ENCODE results near the gene CFAP68.

The CFAP68 gene

DNA sequence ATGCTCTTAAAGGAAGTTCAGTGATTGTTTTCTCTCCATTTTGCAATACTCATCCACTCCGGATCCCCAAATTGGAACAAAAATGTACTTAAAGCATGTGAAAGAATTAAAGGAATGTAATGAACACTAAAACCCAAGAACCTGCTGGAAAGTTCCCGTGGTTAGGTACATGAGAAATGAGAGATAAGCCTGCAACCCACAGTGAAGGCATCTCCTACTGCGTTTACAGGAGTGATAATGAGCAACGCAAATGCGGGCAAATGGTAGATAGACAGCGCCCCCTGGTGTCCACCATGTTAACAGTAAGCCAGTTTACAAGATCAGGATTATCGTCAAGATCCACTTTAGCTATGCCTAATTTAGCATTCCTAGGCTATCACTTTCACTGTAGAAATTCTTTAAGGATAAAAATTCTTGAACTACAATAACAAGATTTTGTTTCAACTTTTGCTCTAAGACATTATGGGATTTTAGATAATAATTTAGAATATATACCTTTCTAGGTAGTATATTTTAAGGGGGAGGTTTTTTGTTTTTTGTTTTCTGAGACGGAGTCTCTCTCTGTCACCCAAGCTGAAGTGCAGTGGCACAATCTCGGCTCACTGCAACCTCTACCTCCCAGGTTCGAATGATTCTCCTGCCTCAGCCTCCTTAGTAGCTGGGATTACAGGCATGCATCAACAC, 37.8 kb upstream of the CFAP68 start:
- H3K4me1 ChIP-seq (ENCODE audit: control insufficient read depth, insufficient read depth, low read length): peaks cover 15% of the 10 kb centered on the region

DNA sequence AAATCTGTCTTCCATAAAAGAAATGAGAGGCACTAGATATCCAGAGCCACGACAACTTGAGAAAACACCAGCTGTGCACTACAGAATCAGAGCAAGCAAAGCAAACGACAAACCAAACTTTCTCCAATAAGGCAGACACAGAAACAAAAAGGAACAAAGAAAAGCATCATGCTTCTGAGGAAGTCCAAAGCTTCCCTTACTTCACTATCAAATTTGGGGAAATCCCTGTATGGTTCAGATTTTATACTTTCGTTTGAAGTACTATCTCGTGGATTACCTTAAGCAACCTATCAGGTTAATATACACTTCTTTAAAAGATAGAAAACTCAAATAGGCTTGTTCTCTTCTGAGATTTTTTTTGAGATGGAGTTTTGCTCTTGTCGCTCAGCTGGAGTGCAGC, 35.7 kb upstream of the CFAP68 start:
- no peaks in the 10 kb centered on the region for H3K27me3 ChIP-seq (ENCODE audit: control insufficient read depth, insufficient read depth, low read length, poor library complexity, severe bottlenecking)
- H3K4me3 ChIP-seq (ENCODE audit: insufficient read depth, low read depth, low read length): no peak overlapping the region
- WGBS, 2 experiments: 92 to 94% methylated on average over 4 to 5 of the region's 5 CpGs
- H3K4me1 ChIP-seq (ENCODE audit: control insufficient read depth, insufficient read depth, low read length): peaks cover 23% of the 10 kb centered on the region
- H3K36me3 ChIP-seq (ENCODE audit: control insufficient read depth, insufficient read depth, low read length): no peaks in the 10 kb centered on the region
- no peaks in the 10 kb centered on the region for H3K9me3 ChIP-seq (ENCODE audit: control insufficient read depth, low read length)
- H3K27ac ChIP-seq (ENCODE audit: insufficient read depth, low read depth, low read length, poor library complexity, severe bottlenecking): no peak overlapping the region

More for the DNA sequence above, 37.8 kb upstream of the CFAP68 start:
- Histone ChIP-seq H3K36me3 (ENCODE audit: control insufficient read depth, insufficient read depth, low read length) (no peaks in the 10 kb centered on the region), H3K4me3 (ENCODE audit: insufficient read depth, low read depth, low read length) (no peak overlapping the region), H3K9me3 (ENCODE audit: control insufficient read depth, low read length) (no peaks in the 10 kb centered on the region), H3K27ac (ENCODE audit: insufficient read depth, low read depth, low read length, poor library complexity, severe bottlenecking) (no peak overlapping the region), H3K27me3 (ENCODE audit: control insufficient read depth, insufficient read depth, low read length, poor library complexity, severe bottlenecking) (no peaks in the 10 kb centered on the region)
- 28 to 36% methylated on average over 9 to 10 of the region's 10 CpGs for WGBS, 2 experiments

DNA sequence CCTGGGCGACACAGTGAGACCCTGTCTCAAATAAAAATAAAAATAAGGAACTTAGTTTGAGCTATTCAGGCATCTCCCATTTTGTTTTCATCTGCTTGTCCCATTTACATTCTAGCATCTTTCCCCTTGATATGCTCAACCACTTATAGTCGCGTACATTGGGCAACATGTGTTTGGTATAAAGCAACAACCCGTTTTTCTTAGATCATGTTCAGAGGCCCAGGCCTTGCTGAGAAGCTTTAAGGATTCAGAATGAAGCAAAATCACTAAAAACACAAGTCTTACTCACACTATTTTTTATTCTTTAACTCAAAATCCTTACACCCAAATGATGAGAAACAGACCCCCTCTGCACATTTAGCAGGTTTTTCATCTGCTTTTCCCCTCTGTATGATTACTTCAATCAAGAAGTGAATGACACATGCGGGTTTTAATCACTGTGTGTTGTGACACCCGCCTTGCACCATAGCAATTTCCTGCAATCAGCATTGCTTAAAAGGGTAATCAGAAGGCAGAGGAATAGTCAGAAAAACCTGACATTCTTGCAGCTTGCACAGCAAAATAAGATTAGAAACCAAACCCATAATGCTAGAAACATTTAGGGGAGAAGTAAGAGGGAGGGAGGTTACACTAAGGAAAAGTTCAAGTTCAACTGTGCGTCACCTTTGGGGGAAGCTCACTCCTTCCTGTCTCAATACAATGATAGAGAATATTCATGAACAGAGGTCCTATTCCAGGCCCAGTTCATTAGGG, 33.9 kb upstream of the CFAP68 start:
- no peaks in the 10 kb centered on the region for H3K9me3 ChIP-seq (ENCODE audit: control insufficient read depth, low read length)
- H3K4me1 ChIP-seq (ENCODE audit: control insufficient read depth, insufficient read depth, low read length): peaks cover 15% of the 10 kb centered on the region
- 96 to 98% methylated on average over 7 of the region's 7 CpGs for WGBS, 2 experiments
- H3K27me3 ChIP-seq (ENCODE audit: control insufficient read depth, insufficient read depth, low read length, poor library complexity, severe bottlenecking): no peaks in the 10 kb centered on the region
- no peaks in the 10 kb centered on the region for H3K36me3 ChIP-seq (ENCODE audit: control insufficient read depth, insufficient read depth, low read length)
- H3K4me3 ChIP-seq (ENCODE audit: insufficient read depth, low read depth, low read length): no peak overlapping the region
- no peak overlapping the region for H3K27ac ChIP-seq (ENCODE audit: insufficient read depth, low read depth, low read length, poor library complexity, severe bottlenecking)

DNA sequence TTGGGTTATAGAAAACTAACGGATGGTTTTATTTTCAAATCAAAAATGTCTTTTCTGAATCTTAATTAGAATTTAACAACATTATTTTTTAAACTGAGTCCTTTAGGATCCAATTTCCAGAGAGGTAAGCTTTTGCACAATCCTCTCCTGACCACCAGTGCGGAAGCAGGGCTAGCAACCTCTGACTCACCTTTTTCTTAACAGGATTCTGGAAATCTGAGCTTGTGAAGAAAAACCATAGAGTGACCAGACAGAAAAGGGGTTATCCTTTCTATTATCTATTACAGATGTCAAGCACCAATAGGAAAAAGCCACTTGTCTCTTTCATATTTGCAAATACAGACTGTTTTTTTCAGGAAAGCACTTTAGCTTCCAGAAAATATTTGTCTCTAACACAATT, 33.3 kb upstream of the CFAP68 start:
- no peaks in the 10 kb centered on the region for H3K36me3 ChIP-seq (ENCODE audit: control insufficient read depth, insufficient read depth, low read length)
- no peak overlapping the region for H3K27ac ChIP-seq (ENCODE audit: insufficient read depth, low read depth, low read length, poor library complexity, severe bottlenecking)
- H3K9me3 ChIP-seq (ENCODE audit: control insufficient read depth, low read length): no peaks in the 10 kb centered on the region
- H3K4me1 ChIP-seq (ENCODE audit: control insufficient read depth, insufficient read depth, low read length): peaks cover 10% of the 10 kb centered on the region
- H3K4me3 ChIP-seq (ENCODE audit: insufficient read depth, low read depth, low read length): no peak overlapping the region
- no peaks in the 10 kb centered on the region for H3K27me3 ChIP-seq (ENCODE audit: control insufficient read depth, insufficient read depth, low read length, poor library complexity, severe bottlenecking)
- WGBS, 2 experiments: 94 to 100% methylated on average over 1 of the region's 2 CpGs

DNA sequence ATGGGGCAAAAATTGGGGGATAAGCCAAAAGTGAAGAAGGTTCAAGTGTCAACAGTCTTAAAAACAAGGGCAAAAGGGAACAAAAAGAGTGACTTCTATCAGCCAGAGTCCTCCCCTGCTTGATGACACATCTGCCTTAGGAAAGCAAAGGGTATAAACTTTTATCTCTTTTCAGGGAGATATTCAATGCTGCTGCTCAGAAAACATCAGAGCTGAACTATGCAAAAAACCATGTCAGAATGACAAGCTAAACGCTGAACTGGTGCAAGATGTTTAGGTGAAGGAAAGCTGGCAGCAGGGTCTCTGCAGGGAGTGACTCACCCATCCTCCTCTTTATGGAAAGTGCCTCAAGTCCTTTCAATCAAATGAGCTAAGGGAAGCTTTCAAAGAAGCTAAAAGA, 32.7 kb upstream of the CFAP68 start:
- no peak overlapping the region for H3K4me3 ChIP-seq (ENCODE audit: insufficient read depth, low read depth, low read length)
- no peak overlapping the region for H3K27ac ChIP-seq (ENCODE audit: insufficient read depth, low read depth, low read length, poor library complexity, severe bottlenecking)
- WGBS, 2 experiments: 22 to 26% methylated on average over 1 of the region's 1 CpG

DNA sequence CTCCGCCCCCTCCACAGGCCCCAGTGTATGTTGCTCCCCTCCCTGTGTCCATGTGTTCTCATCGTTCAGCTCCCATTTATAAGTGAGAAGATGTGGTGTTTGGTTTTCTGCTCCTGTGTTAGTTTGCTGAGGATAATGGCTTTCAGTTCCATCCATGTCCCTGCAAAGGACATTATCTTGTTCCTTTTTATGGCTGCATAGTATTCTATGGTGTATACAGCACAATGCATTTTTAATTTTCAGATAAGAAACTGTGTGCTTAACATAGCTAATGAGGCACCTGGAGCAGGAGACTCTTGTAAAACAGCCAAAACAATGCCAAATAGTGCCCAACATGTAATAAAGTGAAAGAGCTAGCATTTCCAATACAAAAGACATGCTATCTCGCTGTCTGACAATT, 29.7 kb upstream of the CFAP68 start:
- Histone ChIP-seq H3K27me3 (ENCODE audit: control insufficient read depth, insufficient read depth, low read length, poor library complexity, severe bottlenecking) (no peaks in the 10 kb centered on the region), H3K4me3 (ENCODE audit: insufficient read depth, low read depth, low read length) (no peak overlapping the region), H3K27ac (ENCODE audit: insufficient read depth, low read depth, low read length, poor library complexity, severe bottlenecking) (no peak overlapping the region), H3K9me3 (ENCODE audit: control insufficient read depth, low read length) (no peaks in the 10 kb centered on the region), H3K36me3 (ENCODE audit: control insufficient read depth, insufficient read depth, low read length) (peaks cover 4% of the 10 kb centered on the region), H3K4me1 (ENCODE audit: control insufficient read depth, insufficient read depth, low read length) (peaks cover 10% of the 10 kb centered on the region)
- WGBS, 2 experiments: 89% methylated on average over 1 to 3 of the region's 3 CpGs

More for the DNA sequence above, 32.7 kb upstream of the CFAP68 start:
- H3K9me3 ChIP-seq (ENCODE audit: control insufficient read depth, low read length): no peaks in the 10 kb centered on the region
- no peaks in the 10 kb centered on the region for H3K27me3 ChIP-seq (ENCODE audit: control insufficient read depth, insufficient read depth, low read length, poor library complexity, severe bottlenecking)
- no peaks in the 10 kb centered on the region for H3K36me3 ChIP-seq (ENCODE audit: control insufficient read depth, insufficient read depth, low read length)
- H3K4me1 ChIP-seq (ENCODE audit: control insufficient read depth, insufficient read depth, low read length): peaks cover 10% of the 10 kb centered on the region

DNA sequence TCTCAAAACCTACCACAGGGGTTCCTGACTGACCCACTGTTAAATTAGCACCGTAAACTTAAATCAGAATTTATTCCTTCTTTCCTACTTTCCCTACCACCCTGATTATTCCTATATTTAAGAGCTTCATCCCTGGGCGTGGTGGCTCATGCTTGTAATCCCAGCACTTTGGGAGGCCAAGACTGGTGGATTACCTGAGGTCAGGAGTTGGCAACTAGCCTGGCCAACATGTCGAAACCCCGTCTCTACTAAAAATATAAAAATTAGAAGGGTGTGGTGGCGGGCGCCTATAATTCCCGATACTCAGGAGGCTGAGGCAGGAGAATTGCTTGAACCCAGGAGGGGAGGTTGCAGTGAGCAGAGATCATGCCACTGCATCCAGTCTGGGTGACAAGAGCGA, 28.3 kb upstream of the CFAP68 start:
- H3K4me3 ChIP-seq (ENCODE audit: insufficient read depth, low read depth, low read length): no peak overlapping the region
- peaks cover 4% of the 10 kb centered on the region for H3K36me3 ChIP-seq (ENCODE audit: control insufficient read depth, insufficient read depth, low read length)
- WGBS, 2 experiments: 91 to 98% methylated on average over 7 to 8 of the region's 8 CpGs
- H3K27me3 ChIP-seq (ENCODE audit: control insufficient read depth, insufficient read depth, low read length, poor library complexity, severe bottlenecking): no peaks in the 10 kb centered on the region
- H3K9me3 ChIP-seq (ENCODE audit: control insufficient read depth, low read length): no peaks in the 10 kb centered on the region
- no peak overlapping the region for H3K27ac ChIP-seq (ENCODE audit: insufficient read depth, low read depth, low read length, poor library complexity, severe bottlenecking)
- peaks cover 10% of the 10 kb centered on the region for H3K4me1 ChIP-seq (ENCODE audit: control insufficient read depth, insufficient read depth, low read length)

DNA sequence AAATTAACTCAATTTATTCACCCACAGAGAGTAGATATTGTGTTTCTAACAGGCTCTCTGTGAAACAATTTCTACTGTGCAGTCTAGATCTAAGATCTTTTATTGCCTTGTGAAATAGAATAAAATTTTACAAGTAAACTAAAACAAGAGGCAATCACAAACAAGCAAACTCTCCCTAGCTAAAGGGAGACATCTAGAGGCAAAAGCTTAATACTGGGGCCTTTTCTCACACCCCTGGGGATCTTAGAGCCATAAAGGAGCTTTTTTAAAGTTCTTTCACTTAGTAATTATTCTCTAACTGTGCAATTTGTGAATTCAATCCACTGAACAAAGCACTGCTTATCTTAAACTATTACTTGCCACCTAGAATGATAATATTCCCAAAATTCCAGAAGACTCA, 27.7 kb upstream of the CFAP68 start:
- Histone ChIP-seq H3K27ac (ENCODE audit: insufficient read depth, low read depth, low read length, poor library complexity, severe bottlenecking) (no peak overlapping the region), H3K4me3 (ENCODE audit: insufficient read depth, low read depth, low read length) (no peak overlapping the region), H3K36me3 (ENCODE audit: control insufficient read depth, insufficient read depth, low read length) (peaks cover 4% of the 10 kb centered on the region), H3K27me3 (ENCODE audit: control insufficient read depth, insufficient read depth, low read length, poor library complexity, severe bottlenecking) (no peaks in the 10 kb centered on the region), H3K9me3 (ENCODE audit: control insufficient read depth, low read length) (no peaks in the 10 kb centered on the region), H3K4me1 (ENCODE audit: control insufficient read depth, insufficient read depth, low read length) (peaks cover 7% of the 10 kb centered on the region)

DNA sequence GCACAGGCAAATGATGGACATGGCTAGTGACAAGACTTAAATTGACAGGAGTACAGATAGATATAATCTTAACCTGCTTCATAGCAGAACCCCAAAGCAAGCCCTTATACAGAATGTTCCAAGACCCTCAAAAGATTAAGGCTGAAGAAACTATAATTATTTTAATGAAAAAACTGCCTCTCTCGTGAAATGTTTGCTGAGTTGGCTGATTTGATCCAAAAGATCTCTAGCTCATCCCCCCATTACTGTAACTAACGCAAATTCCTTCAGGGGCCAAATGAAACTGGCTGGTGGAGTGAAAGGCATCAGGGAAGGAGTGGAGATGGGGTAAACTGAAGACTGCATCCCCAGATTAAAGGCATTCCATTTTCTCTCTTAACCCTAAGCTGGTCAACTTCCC, 27.2 kb upstream of the CFAP68 start:
- Histone ChIP-seq H3K4me3 (ENCODE audit: insufficient read depth, low read depth, low read length) (no peak overlapping the region), H3K27ac (ENCODE audit: insufficient read depth, low read depth, low read length, poor library complexity, severe bottlenecking) (no peak overlapping the region), H3K36me3 (ENCODE audit: control insufficient read depth, insufficient read depth, low read length) (peaks cover 4% of the 10 kb centered on the region), H3K9me3 (ENCODE audit: control insufficient read depth, low read length) (no peaks in the 10 kb centered on the region), H3K4me1 (ENCODE audit: control insufficient read depth, insufficient read depth, low read length) (peaks cover 2% of the 10 kb centered on the region), H3K27me3 (ENCODE audit: control insufficient read depth, insufficient read depth, low read length, poor library complexity, severe bottlenecking) (no peaks in the 10 kb centered on the region)
- 87 to 100% methylated on average over 2 of the region's 2 CpGs for WGBS, 2 experiments

DNA sequence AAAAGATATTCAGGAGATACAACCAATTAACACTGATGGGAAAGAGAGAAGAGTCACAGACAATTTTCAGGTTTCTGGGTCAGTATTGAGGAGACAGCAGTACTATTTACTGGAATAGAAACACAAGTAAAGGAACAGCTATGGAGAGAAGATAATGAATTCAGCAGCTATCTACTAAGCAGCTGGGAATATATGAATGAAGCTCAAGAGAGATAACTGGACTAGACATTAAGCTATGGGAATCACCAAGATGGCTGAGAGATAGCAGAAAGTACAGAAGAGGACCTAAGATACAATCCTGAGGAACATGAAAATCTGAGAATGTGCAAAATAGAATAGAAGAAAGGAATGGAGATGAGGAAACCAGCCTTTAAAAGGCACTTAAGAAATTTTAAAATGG, 23.8 kb upstream of the CFAP68 start:
- no peaks in the 10 kb centered on the region for H3K9me3 ChIP-seq (ENCODE audit: control insufficient read depth, low read length)
- H3K4me1 ChIP-seq (ENCODE audit: control insufficient read depth, insufficient read depth, low read length): no peaks in the 10 kb centered on the region
- no peak overlapping the region for H3K27ac ChIP-seq (ENCODE audit: insufficient read depth, low read depth, low read length, poor library complexity, severe bottlenecking)
- H3K27me3 ChIP-seq (ENCODE audit: control insufficient read depth, insufficient read depth, low read length, poor library complexity, severe bottlenecking): no peaks in the 10 kb centered on the region
- no peak overlapping the region for H3K4me3 ChIP-seq (ENCODE audit: insufficient read depth, low read depth, low read length)
- peaks cover 4% of the 10 kb centered on the region for H3K36me3 ChIP-seq (ENCODE audit: control insufficient read depth, insufficient read depth, low read length)
